Omental fat pad (tissue), 4 donors: ENCODE results near the gene TMEM69. TPM values are rescaled to one million over a fixed set of nuclear protein-coding genes. Genes with fewer than 3 reads are reported as not detected.

Experiments used
- ATAC-seq: fragments of 150-250 bp; one replicate; pipeline ENCODE4 v1.9.1; 2016; ENCODE audit warnings: mild to moderate bottlenecking, moderate library complexity; ENCODE audit not compliant: low FRiP score
- DNase-seq: peaks from one replicate; pipeline ENCODE4 v3.0.0-alpha.2; 2019; ENCODE audit warnings: low spot score
- total RNA-seq, 4 donors: library from RNA; depleted of rRNA; stranded (reverse); fragments of >200 nt; gene quantifications; one replicate each; pipeline ENCODE4 v1.1.0, GENCODE V29; 2016
- TF ChIP-seq, protein P1 (sequence below), 3 donors: fragments of 450-650 bp; IDR thresholded peaks; one replicate each; pipeline ENCODE4 v1.5.1; 2016 to 2017; ENCODE audit warnings: antibody characterized with exemption in 3 of 3, mild to moderate bottlenecking in 3 of 3, moderate library complexity in 2 of 3

TMEM69 gene
- total RNA-seq, 4 donors from 2014 or later, result 14.3 to 22.3 (median 21.2) TPM

DNA sequence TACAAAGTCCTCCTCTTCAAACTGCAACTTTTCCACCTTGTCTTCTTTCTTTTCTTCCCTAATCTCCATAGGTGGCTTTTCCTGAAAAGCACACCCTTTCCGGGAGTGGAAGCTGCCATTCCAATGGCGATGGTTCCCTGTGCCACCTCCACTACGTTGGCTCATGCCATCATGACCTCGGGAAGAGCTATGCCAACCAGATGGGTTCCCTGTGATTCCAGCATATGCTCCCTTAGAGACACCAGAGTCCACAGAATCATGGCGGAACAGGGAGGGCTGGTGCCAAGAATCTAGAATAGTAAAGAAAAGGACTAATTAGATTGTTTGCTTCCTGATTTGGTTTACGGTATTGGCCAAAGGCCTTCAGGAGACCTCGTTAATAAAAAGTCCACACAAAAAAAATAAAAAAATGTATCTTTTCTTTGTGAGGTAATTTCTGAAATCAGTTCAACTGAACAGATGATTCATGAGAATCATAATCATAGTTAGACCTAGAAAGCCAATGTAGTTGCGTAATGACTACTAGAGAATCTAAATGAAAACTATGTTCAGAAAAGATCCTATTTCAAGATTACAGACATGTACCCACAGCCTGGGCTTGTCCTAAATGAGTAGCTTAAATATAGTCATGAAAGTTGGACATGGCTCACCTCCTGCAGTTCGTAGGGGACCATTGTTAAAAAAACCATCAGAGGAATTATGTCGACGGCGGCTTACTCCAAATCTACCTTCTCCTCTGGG lies 33.3 kb upstream of the TMEM69 start:
- DNase-seq, result no peak
- no peak for ATAC-seq
- TF ChIP-seq, protein P1, sequence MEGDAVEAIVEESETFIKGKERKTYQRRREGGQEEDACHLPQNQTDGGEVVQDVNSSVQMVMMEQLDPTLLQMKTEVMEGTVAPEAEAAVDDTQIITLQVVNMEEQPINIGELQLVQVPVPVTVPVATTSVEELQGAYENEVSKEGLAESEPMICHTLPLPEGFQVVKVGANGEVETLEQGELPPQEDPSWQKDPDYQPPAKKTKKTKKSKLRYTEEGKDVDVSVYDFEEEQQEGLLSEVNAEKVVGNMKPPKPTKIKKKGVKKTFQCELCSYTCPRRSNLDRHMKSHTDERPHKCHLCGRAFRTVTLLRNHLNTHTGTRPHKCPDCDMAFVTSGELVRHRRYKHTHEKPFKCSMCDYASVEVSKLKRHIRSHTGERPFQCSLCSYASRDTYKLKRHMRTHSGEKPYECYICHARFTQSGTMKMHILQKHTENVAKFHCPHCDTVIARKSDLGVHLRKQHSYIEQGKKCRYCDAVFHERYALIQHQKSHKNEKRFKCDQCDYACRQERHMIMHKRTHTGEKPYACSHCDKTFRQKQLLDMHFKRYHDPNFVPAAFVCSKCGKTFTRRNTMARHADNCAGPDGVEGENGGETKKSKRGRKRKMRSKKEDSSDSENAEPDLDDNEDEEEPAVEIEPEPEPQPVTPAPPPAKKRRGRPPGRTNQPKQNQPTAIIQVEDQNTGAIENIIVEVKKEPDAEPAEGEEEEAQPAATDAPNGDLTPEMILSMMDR (IDR thresholded peaks at IDR 0.05), result no peak

DNA sequence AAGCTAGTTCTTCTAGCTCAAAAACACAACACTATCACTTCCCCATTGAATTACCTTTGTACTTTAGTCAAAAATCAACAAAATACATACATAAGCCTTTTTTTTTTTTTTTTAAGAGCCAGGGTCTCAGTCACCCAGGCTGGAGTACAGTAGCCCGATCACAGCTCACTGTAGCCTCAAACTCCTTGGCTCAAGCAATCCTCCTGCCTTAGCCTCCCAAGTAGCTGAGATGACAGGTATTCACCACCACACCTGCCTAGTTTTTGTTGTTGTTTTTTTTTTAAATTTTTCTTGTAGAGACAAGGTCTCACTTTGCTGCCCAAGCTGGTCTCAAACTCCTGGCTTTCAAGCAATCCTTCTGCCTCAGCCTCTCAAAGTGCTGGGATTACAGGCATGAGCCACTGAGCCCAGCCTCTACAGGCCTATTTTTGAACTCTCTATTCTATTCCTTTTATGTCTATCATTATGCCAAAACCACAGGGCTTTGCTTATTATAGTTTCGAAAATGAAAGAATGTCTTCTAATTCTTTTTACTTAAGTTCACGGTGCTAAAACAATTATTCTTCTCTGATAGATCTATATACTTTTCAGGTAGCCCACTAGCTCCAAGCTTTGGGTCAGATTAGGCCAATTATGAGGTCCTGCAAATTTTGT lies 31.3 kb upstream of the TMEM69 start:
- TF ChIP-seq, protein P1 (IDR thresholded peaks at IDR 0.05), result no peak
- ATAC-seq (no peak), DNase-seq (no peak)

DNA sequence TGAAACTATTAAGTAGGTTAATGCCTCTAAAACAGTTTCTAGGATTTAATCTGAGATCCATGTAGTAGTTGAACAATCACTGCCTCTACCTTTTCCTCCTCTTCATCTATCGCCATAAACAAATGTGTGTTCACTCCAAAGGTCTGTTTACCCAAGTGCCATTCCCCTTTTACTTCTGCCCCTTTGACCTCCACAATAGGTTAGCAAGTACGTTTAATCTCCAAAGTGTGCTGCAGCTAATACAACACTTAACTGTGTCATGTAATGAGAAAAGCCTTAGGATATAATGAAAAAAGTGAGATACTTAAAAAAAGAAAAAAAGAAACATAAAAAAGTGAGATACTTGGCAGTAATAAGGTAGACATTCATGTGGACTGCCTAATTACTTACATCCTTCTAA lies 29.8 kb upstream of the TMEM69 start:
- ATAC-seq (no peak), DNase-seq (no peak)
- TF ChIP-seq, protein P1 (IDR thresholded peaks at IDR 0.05), result no peak

DNA sequence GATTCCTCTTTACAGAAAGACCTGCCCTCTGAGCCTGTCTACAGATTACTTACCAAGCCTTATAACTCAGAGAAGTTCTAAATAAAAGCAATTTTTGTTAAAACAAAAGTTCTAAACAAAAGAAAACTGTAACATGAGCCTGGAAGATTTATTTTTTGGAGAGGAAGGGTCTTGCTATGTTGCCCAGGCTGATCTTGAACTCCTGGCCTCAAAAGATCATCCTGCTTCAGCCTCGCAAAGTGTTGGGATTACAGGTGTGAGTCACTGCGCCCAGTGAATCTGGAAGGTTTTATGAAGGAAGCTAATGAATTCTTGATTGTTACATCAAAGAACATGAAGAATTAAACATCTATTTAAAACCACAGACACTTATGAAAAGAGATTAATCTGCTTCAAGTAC lies 28.8 kb upstream of the TMEM69 start:
- ATAC-seq, result no peak
- TF ChIP-seq, protein P1 (IDR thresholded peaks at IDR 0.05), result no peak
- DNase-seq, result no peak

DNA sequence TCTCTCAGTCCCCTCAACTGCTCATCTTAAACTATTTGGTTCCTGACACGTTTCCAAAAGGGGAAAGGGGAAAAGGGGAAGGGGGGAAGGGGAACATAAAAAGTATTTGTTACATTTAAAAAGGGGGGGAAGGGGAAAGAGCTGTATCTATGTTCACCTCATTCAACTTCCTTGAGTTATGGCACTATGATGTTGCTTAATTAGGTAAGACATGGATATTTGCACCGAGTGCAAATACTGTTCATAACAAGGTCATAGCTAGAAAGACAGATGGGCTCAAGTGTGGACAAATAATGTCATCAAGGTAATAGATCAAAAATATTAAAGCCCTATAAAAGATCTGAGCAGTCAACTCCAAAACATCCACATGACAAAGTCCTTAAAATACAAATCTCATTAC lies 27.6 kb upstream of the TMEM69 start:
- TF ChIP-seq, protein P1 (IDR thresholded peaks at IDR 0.05), result no peak
- no peak for ATAC-seq
- no peak for DNase-seq

DNA sequence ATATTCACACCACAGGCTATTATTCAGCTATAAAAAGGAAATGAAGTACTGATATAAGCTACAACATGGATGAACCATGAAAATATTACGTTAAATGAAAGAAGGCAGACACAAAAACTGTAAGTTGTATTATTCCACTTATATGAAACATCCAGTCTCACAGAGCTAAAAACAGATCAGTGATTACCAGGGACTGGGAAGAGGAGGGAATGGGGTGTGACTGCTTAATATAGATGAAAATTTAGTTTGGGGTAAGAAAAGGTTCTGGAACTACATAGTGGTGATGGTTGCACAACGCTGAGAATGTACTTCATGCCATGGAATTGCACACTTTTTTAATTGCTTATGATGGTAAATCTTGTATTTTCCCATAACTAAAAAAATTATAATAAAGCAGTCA lies 21.1 kb upstream of the TMEM69 start:
- TF ChIP-seq, protein P1 (IDR thresholded peaks at IDR 0.05), result no peak
- DNase-seq (no peak), ATAC-seq (no peak)
